GM12891 (cell line): ENCODE data around the gene ZNF837.

Source experiments
- PAX5 ChIP-seq: IDR thresholded peaks from 2 replicates; pipeline ENCODE4 v1.6.1; 2011; ENCODE audit warnings: low read length, moderate library complexity, mild to moderate bottlenecking; ENCODE audit not compliant: insufficient read depth, severe bottlenecking
- POLR2A ChIP-seq: IDR thresholded peaks from 2 replicates; pipeline ENCODE4 v1.6.1; 2011; ENCODE audit warnings: low read depth, low read length, control low read depth
- POLR2AphosphoS5 ChIP-seq: IDR thresholded peaks from 2 replicates; pipeline ENCODE4 v1.6.1; 2011; ENCODE audit warnings: low read depth, low read length, control low read depth
- SPI1 ChIP-seq: IDR thresholded peaks from 2 replicates; pipeline ENCODE4 v1.6.1; 2011; ENCODE audit warnings: low read depth, low read length, control low read depth
- TAF1 ChIP-seq: IDR thresholded peaks from 2 replicates; pipeline ENCODE4 v1.6.1; 2011; ENCODE audit warnings: low read depth, low read length, control low read depth

GRCh38 chr19:58351558-58351878, 29.3 kb downstream of the ZNF837 start:
- TF ChIP-seq SPI1: no peak
- TF ChIP-seq POLR2A: no peak
- no peak for TF ChIP-seq POLR2AphosphoS5
- TF ChIP-seq TAF1: no peak
- TF ChIP-seq PAX5: no peak
